Measurements from ENCODE around the gene UNC5A. TPM values are rescaled to one million over a fixed set of nuclear protein-coding genes. Genes with fewer than 3 reads are reported as not detected.

UNC5A gene
- total and polyA plus RNA-seq, 5 experiments from 2014 or later: not detected

GRCh38 chr5:176819476-176819875 lies 9.1 kb downstream of the UNC5A start:
- peak overlapping the region in 2 of 10 donors; percentile 33 to 73 for H3K4me3 Mint-ChIP-seq
- H3K9me3 Mint-ChIP-seq: no peaks in the 10 kb centered on the region
- ATAC-seq (no peak), DNase-seq (no peak)
- peaks cover 7 to 17% (median 14%) of the 10 kb centered on the region in 4 donors for H3K4me1 Mint-ChIP-seq
- peaks cover 36 to 82% (median 65%) of the 10 kb centered on the region in 5 donors for H3K27me3 Mint-ChIP-seq
- peak overlapping the region in 1 of 10 donors; percentile 40 for H3K27ac Mint-ChIP-seq
- H3K36me3 Mint-ChIP-seq: peaks cover 0 to 2% (median 0%) of the 10 kb centered on the region in 3 donors
- POLR2A ChIA-PET: no interaction called here

GRCh38 chr5:176820937-176821336 lies 10.6 kb downstream of the UNC5A start:
- DNase-seq (no peak), ATAC-seq (no peak)
- peaks cover 0 to 2% (median 0%) of the 10 kb centered on the region in 3 donors for H3K36me3 Mint-ChIP-seq
- H3K4me3 Mint-ChIP-seq: no peak overlapping the region
- peaks cover 30 to 70% (median 55%) of the 10 kb centered on the region in 5 donors for H3K27me3 Mint-ChIP-seq
- H3K27ac Mint-ChIP-seq: peak overlapping the region in 1 of 10 donors; percentile 19
- H3K9me3 Mint-ChIP-seq: no peaks in the 10 kb centered on the region
- peaks cover 7 to 17% (median 14%) of the 10 kb centered on the region in 4 donors for H3K4me1 Mint-ChIP-seq
- POLR2A ChIA-PET: no interaction called here

GRCh38 chr5:176821441-176821840 lies 11.1 kb downstream of the UNC5A start:
- no peak for DNase-seq
- no peak for ATAC-seq
- H3K4me1 Mint-ChIP-seq: peaks cover 7 to 17% (median 14%) of the 10 kb centered on the region in 4 donors
- H3K27me3 Mint-ChIP-seq: peaks cover 30 to 65% (median 50%) of the 10 kb centered on the region in 5 donors
- no peak overlapping the region for H3K27ac Mint-ChIP-seq
- no peak overlapping the region for H3K4me3 Mint-ChIP-seq
- no peaks in the 10 kb centered on the region for H3K9me3 Mint-ChIP-seq
- peaks cover 0 to 2% (median 0%) of the 10 kb centered on the region in 3 donors for H3K36me3 Mint-ChIP-seq
- POLR2A ChIA-PET: no interaction called here

GRCh38 chr5:176822041-176822792 lies 11.9 kb downstream of the UNC5A start:
- Mint-ChIP-seq H3K9me3 (no peaks in the 10 kb centered on the region), H3K27ac (peak overlapping the region in 1 of 10 donors; percentile 56), H3K36me3 (no peaks in the 10 kb centered on the region), H3K4me3 (no peak overlapping the region), H3K4me1 (peaks cover 7 to 11% (median 9%) of the 10 kb centered on the region in 4 donors), H3K27me3 (peaks cover 26 to 59% (median 44%) of the 10 kb centered on the region in 5 donors)
- DNase-seq (no peak), ATAC-seq (no peak)
- POLR2A ChIA-PET: no interaction called here

GRCh38 chr5:176822793-176823481 lies 12.6 kb downstream of the UNC5A start:
- no peak for DNase-seq
- Mint-ChIP-seq H3K4me3 (no peak overlapping the region), H3K9me3 (no peaks in the 10 kb centered on the region), H3K4me1 (peaks cover 7 to 11% (median 9%) of the 10 kb centered on the region in 4 donors), H3K36me3 (no peaks in the 10 kb centered on the region), H3K27ac (peak overlapping the region in 1 of 10 donors; percentile 56), H3K27me3 (peaks cover 26 to 59% (median 44%) of the 10 kb centered on the region in 5 donors)
- ATAC-seq: no peak
- POLR2A ChIA-PET: no interaction called here

- H3K4me3 Mint-ChIP-seq: no peak overlapping the region
- H3K27me3 Mint-ChIP-seq: peaks cover 20 to 49% (median 42%) of the 10 kb centered on the region in 5 donors
- no peaks in the 10 kb centered on the region for H3K36me3 Mint-ChIP-seq
- ATAC-seq (no peak), DNase-seq (no peak)
- POLR2A ChIA-PET: no interaction called here
- H3K4me1 Mint-ChIP-seq: peaks cover 0 to 3% (median under 1%) of the 10 kb centered on the region in 4 donors
- H3K9me3 Mint-ChIP-seq: no peaks in the 10 kb centered on the region
- no peak overlapping the region for H3K27ac Mint-ChIP-seq
These were observed 13.6 kb downstream of the UNC5A start for GRCh38 chr5:176823869-176824412.

- H3K4me1 Mint-ChIP-seq: no peaks in the 10 kb centered on the region
- H3K27ac Mint-ChIP-seq: no peak overlapping the region
- H3K9me3 Mint-ChIP-seq: no peaks in the 10 kb centered on the region
- no peak for ATAC-seq
- no peak for DNase-seq
- peaks cover 14 to 44% (median 38%) of the 10 kb centered on the region in 5 donors for H3K27me3 Mint-ChIP-seq
- no peaks in the 10 kb centered on the region for H3K36me3 Mint-ChIP-seq
- POLR2A ChIA-PET: no interaction called here
- no peak overlapping the region for H3K4me3 Mint-ChIP-seq
These were observed 14.2 kb downstream of the UNC5A start for GRCh38 chr5:176824604-176825003.

- no peaks in the 10 kb centered on the region for H3K9me3 Mint-ChIP-seq
- H3K4me3 Mint-ChIP-seq: no peak overlapping the region
- POLR2A ChIA-PET: no interaction called here
- ATAC-seq: no peak
- DNase-seq: no peak
- H3K4me1 Mint-ChIP-seq: no peaks in the 10 kb centered on the region
- peaks cover 13 to 40% (median 32%) of the 10 kb centered on the region in 5 donors for H3K27me3 Mint-ChIP-seq
- no peaks in the 10 kb centered on the region for H3K36me3 Mint-ChIP-seq
- no peak overlapping the region for H3K27ac Mint-ChIP-seq
These were observed 14.9 kb downstream of the UNC5A start for GRCh38 chr5:176825234-176825633.

- H3K27ac Mint-ChIP-seq: no peak overlapping the region
- peaks cover 0 to 2% (median 0%) of the 10 kb centered on the region in 4 donors for H3K4me1 Mint-ChIP-seq
- no peak overlapping the region for H3K4me3 Mint-ChIP-seq
- no peaks in the 10 kb centered on the region for H3K36me3 Mint-ChIP-seq
- POLR2A ChIA-PET: no interaction called here
- no peak for DNase-seq
- H3K9me3 Mint-ChIP-seq: no peaks in the 10 kb centered on the region
- peaks cover 6 to 32% (median 25%) of the 10 kb centered on the region in 5 donors for H3K27me3 Mint-ChIP-seq
- ATAC-seq: no peak
These were observed 15.6 kb downstream of the UNC5A start for GRCh38 chr5:176825957-176826356.

GRCh38 chr5:176827736-176828414 lies 17.5 kb downstream of the UNC5A start:
- ATAC-seq (no peak), DNase-seq (no peak)
- peaks cover 0 to 2% (median 0%) of the 10 kb centered on the region in 3 donors for H3K36me3 Mint-ChIP-seq
- peaks cover 0 to 2% (median 0%) of the 10 kb centered on the region in 9 donors for H3K9me3 Mint-ChIP-seq
- no peak overlapping the region for H3K4me3 Mint-ChIP-seq
- no peak overlapping the region for H3K27ac Mint-ChIP-seq
- H3K27me3 Mint-ChIP-seq: peaks cover 6 to 26% (median 19%) of the 10 kb centered on the region in 5 donors
- H3K4me1 Mint-ChIP-seq: peaks cover 0 to 2% (median 0%) of the 10 kb centered on the region in 4 donors
- POLR2A ChIA-PET: no interaction called here

- H3K4me3 Mint-ChIP-seq: no peak overlapping the region
- POLR2A ChIA-PET: no interaction called here
- no peak overlapping the region for H3K27ac Mint-ChIP-seq
- no peak for ATAC-seq
- peaks cover 4 to 31% (median 27%) of the 10 kb centered on the region in 5 donors for H3K27me3 Mint-ChIP-seq
- peaks cover 0 to 2% (median 0%) of the 10 kb centered on the region in 3 donors for H3K36me3 Mint-ChIP-seq
- no peak for DNase-seq
- H3K9me3 Mint-ChIP-seq: peaks cover 0 to 2% (median 0%) of the 10 kb centered on the region in 9 donors
- peaks cover 0 to 2% (median 0%) of the 10 kb centered on the region in 4 donors for H3K4me1 Mint-ChIP-seq
These were observed 19.0 kb downstream of the UNC5A start for GRCh38 chr5:176829320-176829719.

GRCh38 chr5:176830422-176830994 lies 20.1 kb downstream of the UNC5A start:
- peaks cover 0 to 2% (median 0%) of the 10 kb centered on the region in 4 donors for H3K4me1 Mint-ChIP-seq
- no peak overlapping the region for H3K4me3 Mint-ChIP-seq
- H3K36me3 Mint-ChIP-seq: peaks cover 0 to 2% (median 0%) of the 10 kb centered on the region in 3 donors
- ATAC-seq (no peak), DNase-seq (no peak)
- peaks cover 6 to 39% (median 34%) of the 10 kb centered on the region in 5 donors for H3K27me3 Mint-ChIP-seq
- H3K9me3 Mint-ChIP-seq: peaks cover 0 to 2% (median 0%) of the 10 kb centered on the region in 9 donors
- POLR2A ChIA-PET: no interaction called here
- H3K27ac Mint-ChIP-seq: no peak overlapping the region

Measured in naive thymus-derived CD8-positive, alpha-beta T cell (primary cell).